GM12878 (cell line): Measurements from ENCODE around the gene TMEM9B. TPM values are rescaled to one million over a fixed set of nuclear protein-coding genes. Genes with fewer than 3 reads are reported as not detected.

Experiments used
- ATAC-seq: fragments of 200-7000 bp; cut with Tn5 transposase; 3 replicates; pipeline ENCODE4 v1.9.1; 2020; ENCODE audit warnings: mild to moderate bottlenecking, moderate library complexity
- BruUV-seq: library from RNA; stranded (reverse); fragments of 400-500 nt; replicated peaks from 2 replicates; lab custom pipeline; 2021; lab: Mats Ljungman, UMichigan
- CTCF ChIA-PET: fragments of 300-600 bp; sonication (Branson Sonifier 250); formaldehyde crosslinking; extraction: SDS; loops from one replicate; lab custom pipeline; 2021; ENCODE audit warnings: inconsistent platforms; lab: Yijun Ruan, JAX
- POLR2A ChIA-PET: fragments of 350-600 bp; formaldehyde crosslinking; extraction: SDS; loops from one replicate; lab custom pipeline; 2021; ENCODE audit warnings: inconsistent platforms; lab: Charles Lee
- RAD21 ChIA-PET: fragments of 300-600 bp; sonication (Branson Sonifier 250); formaldehyde crosslinking; loops from one replicate; lab custom pipeline; 2023; ENCODE audit warnings: antibody characterized with exemption; ENCODE audit not compliant: unreplicated experiment; lab: Charles Lee
- SMC1A ChIA-PET: fragments of 300-600 bp; sonication (Branson Sonifier 250); formaldehyde crosslinking; loops from one replicate; lab custom pipeline; 2023; ENCODE audit not compliant: unreplicated experiment, uncharacterized antibody; lab: Charles Lee
- DNase-seq: peaks from one replicate; pipeline ENCODE4 v3.0.0-alpha.2; 2011; ENCODE audit warnings: low read depth, low spot score
- FAIRE-seq: peaks from 3 replicates; lab custom pipeline; 2011; peaks lifted over from hg19 to GRCh38; lab: Jason Lieb, UNC
- H2AFZ ChIP-seq: 2 replicates; pipeline ENCODE4 v1.6.0; 2011; ENCODE audit warnings: low read depth, low read length, control low read depth; ENCODE audit not compliant: control insufficient read depth
- H3K27ac ChIP-seq: 2 replicates; pipeline ENCODE4 v1.5.1; 2011; ENCODE audit warnings: control low read depth; ENCODE audit not compliant: control insufficient read depth, insufficient read depth
- H3K27me3 ChIP-seq, 2 experiments: replicated peaks in 1 of 2; 2 replicates each; pipeline versions ENCODE4 v1.6.0 to v1.6.1; 2011; ENCODE audit warnings: low read length in 1 of 2; ENCODE audit not compliant: control insufficient read depth in 2 of 2, insufficient read depth in 2 of 2
- H3K36me3 ChIP-seq, 2 experiments: 2 replicates each; pipeline ENCODE4 v1.5.1; 2011; ENCODE audit warnings: low read length in 1 of 2; ENCODE audit not compliant: control insufficient read depth in 2 of 2, insufficient read depth in 2 of 2
- H3K4me1 ChIP-seq: 2 replicates; pipeline ENCODE4 v1.6.1; 2011; ENCODE audit warnings: mild to moderate bottlenecking, low read length, moderate library complexity, mixed read lengths; ENCODE audit not compliant: control insufficient read depth, insufficient read depth
- H3K4me2 ChIP-seq: 2 replicates; pipeline ENCODE4 v1.6.0; 2011; ENCODE audit warnings: control low read depth; ENCODE audit not compliant: control insufficient read depth, insufficient read depth
- H3K4me3 ChIP-seq: fragments of 200-600 bp; sonication (generic); 2 replicates; pipeline ENCODE4 v1.5.1; 2016
- H3K79me2 ChIP-seq: 2 replicates; pipeline ENCODE4 v1.6.0; 2011; ENCODE audit warnings: low read length; ENCODE audit not compliant: control insufficient read depth, insufficient read depth
- H3K9ac ChIP-seq: 2 replicates; pipeline ENCODE4 v1.8.0; 2011; ENCODE audit warnings: low read length, control low read depth, mixed read lengths; ENCODE audit not compliant: control insufficient read depth, insufficient read depth
- H3K9me3 ChIP-seq: replicated peaks from 3 replicates; pipeline ENCODE4 v1.5.1; 2011; ENCODE audit warnings: mild to moderate bottlenecking, low read length; ENCODE audit not compliant: control insufficient read depth, insufficient read depth
- H4K20me1 ChIP-seq: 2 replicates; pipeline ENCODE4 v1.6.0; 2011; ENCODE audit not compliant: control insufficient read depth, insufficient read depth
- CHD2 ChIP-seq: IDR thresholded peaks from 2 replicates; pipeline ENCODE4 v1.6.1; 2011; ENCODE audit warnings: low read depth, low read length, improper control_type of control experiment, borderline replicate concordance
- EED ChIP-seq: sonication (generic); IDR thresholded peaks from 2 replicates; pipeline ENCODE4 v1.6.1; 2016; ENCODE audit warnings: antibody characterized with exemption, low read depth
- LARP7 ChIP-seq: fragments of 450-650 bp; IDR thresholded peaks from 2 replicates; pipeline ENCODE4 v1.6.1; 2017; ENCODE audit warnings: mild to moderate bottlenecking
- NR2C1 ChIP-seq: fragments of 450-650 bp; IDR thresholded peaks from 2 replicates; pipeline ENCODE4 v1.6.1; 2017; ENCODE audit warnings: antibody characterized with exemption, mild to moderate bottlenecking, moderate library complexity
- RBBP5 ChIP-seq: fragments of 200-600 bp; sonication (generic); conservative IDR thresholded peaks from 2 replicates; pipeline ENCODE4 v1.6.1; 2016
- WGBS: methylation state at CpG from one replicate; pipeline ENCODE4 v1.1.6; 2016; ENCODE audit warnings: low lambda C conversion rate; ENCODE audit not compliant: insufficient replicate concordance, insufficient coverage; ENCODE audit errors: missing lambda C conversion rate; 5-methylcytosine and 5-hydroxymethylcytosine counted together
- in situ Hi-C: fragments of 300-500 bp; cut with MboI; formaldehyde crosslinking; loops from 9 replicates; pipeline ENCODE4 v1.14.3; 2018; ENCODE audit warnings: mixed read lengths
- intact Hi-C: fragments of 100-400 bp; cut with micrococcal nuclease; formaldehyde crosslinking; loops from one replicate; pipeline ENCODE4 v1.14.2; 2022; ENCODE audit not compliant: unreplicated experiment
- polyA plus RNA-seq, 11 experiments: library from polyadenylated mRNA; depleted of rRNA in 4 of 11; unstranded in 6 of 11; stranded (reverse) in 5 of 11; fragments of >200 nt; fragmentation: Nextera tagmentation in 4 of 11; fragmentation: Illumina TruSeq in 1 of 11; extraction: Ambion mirVana in 4 of 11; extraction: Trizol in 1 of 11; gene quantifications; 1 replicate in 1 of 11; 2 replicates in 10 of 11; pipeline versions ENCODE4 v1.2.1 to v1.2.3, GENCODE V29; 2011 to 2016; ENCODE audit warnings: inconsistent platforms in 2 of 11, missing spikeins in 2 of 11, low read depth in 1 of 11
- total RNA-seq, 4 experiments: library from RNA; depleted of rRNA in 3 of 4; stranded (reverse); fragments of >200 nt in 3 of 4; fragmentation: Illumina TruSeq in 1 of 4; extraction: Trizol in 1 of 4; gene quantifications; 2 replicates each; pipeline versions ENCODE4 v1.2.1 to v1.2.3, GENCODE V29; 2013 to 2021
- TF ChIP-seq, protein P1 (sequence below): IDR thresholded peaks from 2 replicates; pipeline ENCODE4 v1.6.1; 2011; ENCODE audit warnings: borderline replicate concordance, low read depth, mild to moderate bottlenecking, moderate library complexity, low read length; ENCODE audit not compliant: insufficient read depth, poor library complexity, severe bottlenecking
- TF ChIP-seq, protein P2 (sequence below): fragments of 450-650 bp; formaldehyde crosslinking; IDR thresholded peaks from 2 replicates; pipeline ENCODE4 v1.4.0; 2020; ENCODE audit warnings: mild to moderate bottlenecking, moderate library complexity

Gene TMEM9B
- total and polyA plus RNA-seq, 10 of the 15 experiments (the other 5 are each of a cell fraction or from before 2014, with no cell fraction given) = 11.5 to 54.0 (median 30.0) TPM

DNA sequence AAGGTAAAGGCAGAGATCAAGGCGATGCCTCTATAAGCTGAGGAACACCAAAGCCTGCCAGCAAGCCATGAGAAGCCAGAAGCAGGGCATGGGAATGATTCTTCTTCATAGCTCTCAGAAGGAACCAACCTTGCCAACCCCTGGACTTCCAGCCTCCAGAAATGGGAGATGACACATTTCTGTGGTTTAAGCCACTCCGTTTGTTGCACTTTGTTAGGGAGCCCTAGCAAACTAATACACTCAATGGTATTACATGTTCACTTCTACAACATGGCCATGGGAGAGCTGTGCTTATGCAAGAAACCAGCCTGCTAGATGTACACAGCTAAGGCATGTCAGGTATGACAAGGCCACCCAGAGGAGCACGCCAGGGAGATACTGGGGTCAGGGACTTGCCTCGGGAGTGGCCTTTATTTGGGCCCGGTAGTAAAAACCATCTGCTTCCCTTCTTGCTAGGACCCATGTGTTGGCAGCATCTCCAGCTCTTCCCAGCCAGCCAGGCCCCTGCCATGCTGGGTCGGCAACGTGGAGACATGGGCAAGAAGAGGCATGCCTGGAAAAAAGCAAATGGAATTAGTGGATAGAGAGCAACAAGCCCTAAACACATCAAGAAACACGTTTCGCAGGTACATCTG, 35.1 kb downstream of the TMEM9B start:
- no peak overlapping the region for H2AFZ ChIP-seq
- CTCF ChIA-PET = interaction anchor here (0.6 kb wide), 1 partner anchor 14 kb away, joined by 3 read pairs; no protein-coding TSS in a partner anchor
- no peak overlapping the region for H3K27ac ChIP-seq
- DNase-seq (no peak), FAIRE-seq (no peak), ATAC-seq (no peak)
- SMC1A ChIA-PET = interaction anchor here (0.9 kb wide), 1 partner anchor 31 kb away, joined by 6 read pairs; no protein-coding TSS in a partner anchor
- no peaks in the 10 kb centered on the region for H3K4me1 ChIP-seq
- H4K20me1 ChIP-seq = no peaks in the 10 kb centered on the region
- no peaks in the 10 kb centered on the region for H3K79me2 ChIP-seq
- TF ChIP-seq CHD2 (no peak), NR2C1 (no peak), RBBP5 (no peak), LARP7 (no peak), EED (no peak)
- TF ChIP-seq, protein P1, sequence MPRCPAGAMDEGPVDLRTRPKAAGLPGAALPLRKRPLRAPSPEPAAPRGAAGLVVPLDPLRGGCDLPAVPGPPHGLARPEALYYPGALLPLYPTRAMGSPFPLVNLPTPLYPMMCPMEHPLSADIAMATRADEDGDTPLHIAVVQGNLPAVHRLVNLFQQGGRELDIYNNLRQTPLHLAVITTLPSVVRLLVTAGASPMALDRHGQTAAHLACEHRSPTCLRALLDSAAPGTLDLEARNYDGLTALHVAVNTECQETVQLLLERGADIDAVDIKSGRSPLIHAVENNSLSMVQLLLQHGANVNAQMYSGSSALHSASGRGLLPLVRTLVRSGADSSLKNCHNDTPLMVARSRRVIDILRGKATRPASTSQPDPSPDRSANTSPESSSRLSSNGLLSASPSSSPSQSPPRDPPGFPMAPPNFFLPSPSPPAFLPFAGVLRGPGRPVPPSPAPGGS = no peak
- TF ChIP-seq, protein P2, sequence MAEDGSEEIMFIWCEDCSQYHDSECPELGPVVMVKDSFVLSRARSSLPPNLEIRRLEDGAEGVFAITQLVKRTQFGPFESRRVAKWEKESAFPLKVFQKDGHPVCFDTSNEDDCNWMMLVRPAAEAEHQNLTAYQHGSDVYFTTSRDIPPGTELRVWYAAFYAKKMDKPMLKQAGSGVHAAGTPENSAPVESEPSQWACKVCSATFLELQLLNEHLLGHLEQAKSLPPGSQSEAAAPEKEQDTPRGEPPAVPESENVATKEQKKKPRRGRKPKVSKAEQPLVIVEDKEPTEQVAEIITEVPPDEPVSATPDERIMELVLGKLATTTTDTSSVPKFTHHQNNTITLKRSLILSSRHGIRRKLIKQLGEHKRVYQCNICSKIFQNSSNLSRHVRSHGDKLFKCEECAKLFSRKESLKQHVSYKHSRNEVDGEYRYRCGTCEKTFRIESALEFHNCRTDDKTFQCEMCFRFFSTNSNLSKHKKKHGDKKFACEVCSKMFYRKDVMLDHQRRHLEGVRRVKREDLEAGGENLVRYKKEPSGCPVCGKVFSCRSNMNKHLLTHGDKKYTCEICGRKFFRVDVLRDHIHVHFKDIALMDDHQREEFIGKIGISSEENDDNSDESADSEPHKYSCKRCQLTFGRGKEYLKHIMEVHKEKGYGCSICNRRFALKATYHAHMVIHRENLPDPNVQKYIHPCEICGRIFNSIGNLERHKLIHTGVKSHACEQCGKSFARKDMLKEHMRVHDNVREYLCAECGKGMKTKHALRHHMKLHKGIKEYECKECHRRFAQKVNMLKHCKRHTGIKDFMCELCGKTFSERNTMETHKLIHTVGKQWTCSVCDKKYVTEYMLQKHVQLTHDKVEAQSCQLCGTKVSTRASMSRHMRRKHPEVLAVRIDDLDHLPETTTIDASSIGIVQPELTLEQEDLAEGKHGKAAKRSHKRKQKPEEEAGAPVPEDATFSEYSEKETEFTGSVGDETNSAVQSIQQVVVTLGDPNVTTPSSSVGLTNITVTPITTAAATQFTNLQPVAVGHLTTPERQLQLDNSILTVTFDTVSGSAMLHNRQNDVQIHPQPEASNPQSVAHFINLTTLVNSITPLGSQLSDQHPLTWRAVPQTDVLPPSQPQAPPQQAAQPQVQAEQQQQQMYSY = no peak
- RAD21 ChIA-PET = no interaction called here
- H3K27me3 ChIP-seq = no peaks in the 10 kb centered on the region
- BruUV-seq = no TSS peak
- no peaks in the 10 kb centered on the region for H3K9me3 ChIP-seq
- no peak overlapping the region for H3K4me3 ChIP-seq
- H3K4me2 ChIP-seq = no peak overlapping the region
- H3K36me3 ChIP-seq = peaks cover 0 to 2% of the 10 kb centered on the region in 2 experiments; a peak in 2 of 4 replicates
- intact Hi-C loops = no loop called here
- WGBS = 82% methylated on average over 9 of the region's 9 CpGs
- in situ Hi-C loops = no loop called here
- no peak overlapping the region for H3K9ac ChIP-seq
- POLR2A ChIA-PET = no interaction called here
